ENCODE measurements around the gene RNF103. TPM values are rescaled to one million over a fixed set of nuclear protein-coding genes. Genes with fewer than 3 reads are reported as not detected.

The RNF103 gene
- total and polyA plus RNA-seq, 2 of the 8 experiments (the other 6 are each of a cell fraction or from before 2014, with no cell fraction given): 3.3 to 7.4 TPM

GRCh38 chr2:86627550-86627949, 3.9 kb upstream of the RNF103 start:
- 92% methylated on average over 3 of the region's 3 CpGs; no CpG with 5 or more reads in 1 of the 2 experiments for WGBS, 2 experiments (ENCODE audit: extremely low coverage in 1 of 2, insufficient coverage in 1 of 2, insufficient read length in 1 of 2, insufficient replicate concordance in 2 of 2, low coverage in 1 of 2, low lambda C conversion rate in 2 of 2, missing lambda C conversion rate in 1 of 2)
- no peak for DNase-seq (ENCODE audit: low read depth in 1 of 2, low spot score in 2 of 2)
- Histone ChIP-seq H3K79me1 (ENCODE audit: low read depth, low read length) (no peaks in the 10 kb centered on the region; the same call in 1 of the 2 replicates), H2BK15ac (ENCODE audit: low read length) (no peak overlapping the region), H3K23ac (ENCODE audit: insufficient read length) (no peak overlapping the region), H2BK12ac (ENCODE audit: low read depth, low read length) (no peak overlapping the region), H3K18ac (ENCODE audit: extremely low read depth, low read length) (no peak overlapping the region), H3K36me3 (ENCODE audit: control insufficient read depth in 2 of 4, insufficient read depth in 4 of 4, low read length in 3 of 4) (no peaks in the 10 kb centered on the region), H3K79me2 (ENCODE audit: control insufficient read depth in 1 of 2, insufficient read depth in 2 of 2, low read length in 2 of 2) (no peaks in the 10 kb centered on the region), H2AFZ (ENCODE audit: low read length) (no peak overlapping the region), H4K5ac (ENCODE audit: insufficient read length, low read depth, low read length) (no peak overlapping the region), H3K27me3 (replicated peaks in 1 of 4; ENCODE audit: control insufficient read depth in 3 of 4, extremely low read depth in 1 of 4, insufficient read depth in 3 of 4, low read length in 3 of 4) (no peaks in the 10 kb centered on the region), H4K91ac (replicated peaks; ENCODE audit: insufficient read length, low read length) (no peak overlapping the region), H3K4me2 (ENCODE audit: insufficient read depth in 1 of 2, low read depth in 2 of 2, low read length in 2 of 2) (no peak overlapping the region), H3K9me3 (ENCODE audit: insufficient read depth in 2 of 2, low read depth in 1 of 2, low read length in 1 of 2) (no peaks in the 10 kb centered on the region), H3K27ac (ENCODE audit: low read depth, low read length) (no peak overlapping the region), H2BK5ac (ENCODE audit: low read depth, low read length) (no peak overlapping the region), H4K8ac (ENCODE audit: extremely low read depth, insufficient read depth, low read length) (no peak overlapping the region), H2BK120ac (replicated peaks; ENCODE audit: low read depth, low read length) (no peak overlapping the region), H3K14ac (ENCODE audit: insufficient read length) (no peak overlapping the region), H3K4me3 (ENCODE audit: extremely low read depth in 1 of 4, insufficient read depth in 2 of 4, low read depth in 3 of 4, low read length in 4 of 4) (no peak overlapping the region), H3K4ac (replicated peaks; ENCODE audit: insufficient read length, low read depth, low read length) (no peak overlapping the region), H3K23me2 (ENCODE audit: low read depth, low read length) (peaks cover 4% of the 10 kb centered on the region; the same call in 1 of the 2 replicates), H4K20me1 (replicated peaks in 1 of 2; ENCODE audit: control insufficient read depth in 1 of 2, insufficient read depth in 2 of 2, low read length in 2 of 2) (no peaks in the 10 kb centered on the region), H3K56ac (replicated peaks; ENCODE audit: insufficient read length, low read depth, low read length) (no peak overlapping the region), H3K4me1 (replicated peaks in 1 of 4; ENCODE audit: control insufficient read depth in 3 of 4, insufficient read depth in 4 of 4, low read length in 3 of 4) (peaks cover 0 to 5% (median 0%) of the 10 kb centered on the region in 4 experiments; a peak in 2 of 7 replicates), H3K9ac (replicated peaks in 1 of 4; ENCODE audit: extremely low read depth in 1 of 4, low read depth in 3 of 4, low read length in 3 of 4) (no peak overlapping the region), H2BK20ac (ENCODE audit: low read length) (no peak overlapping the region), H2AK5ac (ENCODE audit: low read depth, low read length) (no peak overlapping the region)
- ChIA-PET POLR2A (ENCODE audit: partially characterized antibody) (no interaction called here), CTCF (ENCODE audit: partially characterized antibody) (interaction anchor here (0.6 kb wide), 1 partner anchor 528 kb away, joined by 4 read pairs; no protein-coding TSS in a partner anchor)
- FAIRE-seq: no peak
- no peak for TF ChIP-seq POU5F1 (IDR thresholded peaks at IDR 0.05; ENCODE audit: low read depth, low read length)
- no peak for TF ChIP-seq CREB1 (IDR thresholded peaks at IDR 0.05)
- TF ChIP-seq CBX8 (IDR thresholded peaks at IDR 0.05; ENCODE audit: borderline replicate concordance, low read depth, low read length): no peak
- no peak for TF ChIP-seq EP300 (IDR thresholded peaks at IDR 0.05; ENCODE audit: borderline replicate concordance in 1 of 2, low read depth in 2 of 2, low read length in 2 of 2)

Measured in H1 (cell line).